HG03342 (cell line): ENCODE measurements around the gene SLC7A9.
"Not testable (repeated sequence)": the region's sequence is repeated elsewhere in the genome, so short reads cannot be mapped to it uniquely, and the experiment has no call there.

ENCODE experiments used
- ATAC-seq: cut with Tn5 transposase; IDR thresholded peaks from one replicate; pipeline ENCODE4 v1.9.1; 2021; ENCODE audit warnings: mild to moderate bottlenecking, moderate library complexity; ENCODE audit not compliant: unreplicated experiment

The SLC7A9 gene

DNA sequence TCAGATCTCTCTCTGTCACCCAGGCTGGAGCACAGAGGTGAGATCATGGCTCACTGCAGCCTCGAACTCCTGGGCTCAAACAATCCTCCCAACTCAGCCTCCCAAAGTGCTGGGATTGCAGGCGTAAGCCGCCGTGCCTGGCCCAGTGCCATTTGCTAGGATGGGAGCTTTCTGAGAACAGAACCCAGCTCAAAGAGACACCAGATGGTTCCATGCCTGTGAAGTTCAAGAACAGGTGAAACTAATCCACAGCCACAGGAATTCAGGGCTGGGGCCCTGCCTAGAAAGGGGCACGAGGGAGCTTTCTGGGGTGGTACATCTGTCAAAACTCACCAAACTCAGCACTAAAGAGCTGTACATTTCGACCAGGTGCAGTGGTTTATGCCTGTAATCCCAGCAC, 4.2 kb downstream of the SLC7A9 start:
- no peak for ATAC-seq

DNA sequence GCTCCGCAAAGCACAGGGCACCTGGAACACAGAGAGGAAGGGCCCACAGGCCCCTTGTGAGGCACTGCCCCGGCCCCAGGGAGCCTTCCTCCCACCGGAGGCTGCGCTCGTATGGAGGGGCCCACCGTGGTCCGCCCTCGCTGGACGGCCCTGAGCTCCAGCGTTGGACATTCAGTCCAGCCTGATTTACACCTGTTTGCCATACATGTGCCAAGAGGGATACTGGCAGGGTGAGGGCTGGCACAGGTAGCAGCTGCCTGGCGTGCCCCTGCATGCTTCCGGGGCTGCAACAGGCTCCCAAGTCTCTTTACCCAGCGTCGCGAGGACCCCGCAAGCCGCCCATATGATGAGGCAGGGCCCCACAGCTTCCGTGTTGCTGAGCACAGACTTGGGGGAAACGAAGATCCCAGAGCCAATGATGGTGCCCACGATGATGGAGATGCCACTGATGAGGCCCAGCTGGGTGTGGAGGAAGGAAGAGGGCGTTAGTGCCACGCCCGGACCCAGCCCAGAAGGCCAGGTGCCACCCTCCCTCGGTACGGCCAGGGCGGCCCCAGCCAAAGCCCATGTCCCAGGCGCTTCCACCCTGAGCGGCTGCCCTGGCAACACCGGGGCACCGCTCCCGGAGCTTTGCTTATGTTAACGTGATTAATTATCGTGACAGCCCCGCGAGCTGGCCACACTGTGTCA, 5.1 kb downstream of the SLC7A9 start:
- ATAC-seq: no peak

DNA sequence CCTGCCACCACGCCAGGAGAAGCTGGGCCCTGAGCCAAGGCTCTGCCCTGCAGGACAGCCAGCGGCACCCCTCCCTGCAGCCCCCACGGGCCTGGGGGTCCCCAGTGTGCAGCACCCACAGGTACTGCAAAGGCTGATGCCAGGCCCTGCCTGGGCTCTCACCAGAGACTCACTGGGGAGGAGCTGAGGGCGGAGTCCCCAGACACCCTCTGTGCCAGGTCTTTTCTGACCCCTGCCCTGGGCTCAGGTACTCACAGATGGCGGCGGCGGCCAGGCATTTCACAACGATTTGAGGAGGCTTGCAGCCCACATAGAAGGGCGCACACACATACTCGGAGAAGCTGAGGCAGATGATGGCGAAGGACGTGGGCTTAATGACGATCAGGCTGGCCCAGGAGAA, 5.7 kb downstream of the SLC7A9 start:
- no peak for ATAC-seq

DNA sequence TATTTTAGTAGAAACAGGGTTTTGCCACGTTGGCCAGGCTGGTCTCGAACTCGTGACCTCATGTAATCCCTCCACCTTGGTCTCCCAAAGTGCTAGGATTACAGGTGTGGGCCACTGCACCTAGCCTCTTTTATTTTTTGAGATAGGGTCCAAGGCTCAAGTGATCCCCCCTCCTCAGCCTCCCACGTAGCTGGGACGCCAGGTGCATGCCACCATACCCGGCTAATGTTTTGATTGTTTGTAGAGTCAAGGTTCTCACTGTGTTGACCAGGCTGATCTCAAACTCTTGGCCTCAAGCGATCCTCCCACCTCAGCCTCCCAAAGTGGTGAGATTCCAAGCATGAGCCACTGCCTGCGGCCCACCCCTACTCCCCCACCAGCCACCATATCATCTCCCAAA, 6.3 kb downstream of the SLC7A9 start:
- no peak for ATAC-seq

DNA sequence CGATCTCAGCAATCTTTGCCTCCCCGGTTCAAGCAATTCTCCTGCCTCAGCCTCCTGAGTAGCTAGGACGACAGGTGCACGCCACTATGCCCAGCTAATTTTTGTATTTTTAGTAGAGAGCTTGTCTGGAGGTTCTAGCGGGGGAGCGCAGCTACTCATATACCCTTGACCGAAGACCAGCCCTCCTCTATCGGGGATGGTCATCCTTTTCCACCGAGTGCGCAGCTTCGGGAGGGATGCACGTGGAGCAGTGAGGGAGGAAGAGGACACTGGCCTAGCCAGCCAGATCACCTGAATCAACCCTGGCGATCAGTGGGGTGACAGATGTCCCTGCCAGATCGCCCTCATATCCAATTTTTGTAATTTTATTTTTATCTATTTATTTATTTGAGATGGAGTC, 6.8 kb downstream of the SLC7A9 start:
- ATAC-seq: no peak

- no peak for ATAC-seq
These were observed 7.4 kb downstream of the SLC7A9 start for GRCh38 chr19:32862173-32862572.

GRCh38 chr19:32861596-32861995, 8.0 kb downstream of the SLC7A9 start:
- no peak for ATAC-seq

DNA sequence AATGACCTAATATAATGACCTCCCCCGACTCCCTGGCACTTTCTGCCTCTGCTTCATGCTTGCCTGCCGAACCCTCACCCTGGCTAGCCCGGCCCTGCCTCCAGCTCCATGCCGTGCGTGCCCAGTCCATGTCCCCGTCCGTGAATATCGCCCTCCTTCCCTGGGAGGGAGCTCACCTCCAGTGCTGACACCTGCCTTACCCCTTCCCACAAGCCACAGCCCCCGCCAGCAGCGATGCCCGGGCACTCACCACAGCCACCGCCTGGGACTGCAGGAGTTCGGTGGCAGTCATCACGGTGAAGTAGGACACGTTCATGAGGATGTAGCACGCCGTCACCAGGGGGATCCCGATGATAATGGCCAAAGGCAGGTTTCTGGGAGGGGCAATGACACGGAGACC, 10.0 kb downstream of the SLC7A9 start:
- ATAC-seq: no peak

GRCh38 chr19:32858559-32858958, 11.0 kb downstream of the SLC7A9 start:
- ATAC-seq: no peak

DNA sequence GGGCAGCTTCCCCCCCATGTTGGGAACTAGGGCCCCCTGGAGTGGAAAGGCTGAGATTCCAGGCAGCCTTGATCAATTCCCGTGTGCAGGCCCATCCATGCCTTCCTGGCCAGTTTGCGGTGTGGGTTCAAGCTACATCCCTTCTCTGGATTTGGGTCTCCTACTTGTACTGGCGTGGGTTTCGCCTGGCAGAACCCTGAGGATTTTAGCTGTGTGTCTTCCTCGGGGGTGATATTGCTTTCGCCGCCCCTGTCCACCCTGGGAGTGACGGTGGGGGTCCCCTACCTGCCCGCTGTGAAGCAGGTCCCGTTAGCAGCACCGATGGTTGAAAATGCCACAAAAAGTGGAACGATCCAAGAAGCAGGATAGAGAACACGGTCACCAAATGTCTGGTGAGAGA, 11.4 kb downstream of the SLC7A9 start:
- ATAC-seq: no peak

GRCh38 chr19:32857584-32857983, 12.0 kb downstream of the SLC7A9 start:
- no peak for ATAC-seq

DNA sequence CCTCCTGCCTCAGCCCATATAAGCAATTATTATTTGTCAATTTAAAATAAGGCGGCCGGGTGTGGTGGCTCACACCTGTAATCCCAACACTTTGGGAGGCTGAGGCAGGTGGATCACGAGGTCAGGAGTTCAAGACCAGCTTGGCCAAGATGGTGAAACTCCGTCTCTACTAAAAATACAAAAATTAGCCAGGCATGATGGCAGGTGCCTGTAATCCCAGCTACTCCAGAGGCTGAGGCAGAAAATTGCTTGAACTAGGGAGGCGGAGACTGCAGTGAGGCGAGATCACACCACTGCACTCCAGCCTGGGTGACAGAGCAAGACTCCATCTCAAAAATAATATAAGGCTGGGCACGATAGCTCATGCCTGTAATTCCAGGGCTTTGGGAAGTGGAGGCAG, 12.7 kb downstream of the SLC7A9 start:
- ATAC-seq: not testable (repeated sequence)

GRCh38 chr19:32852216-32852615, 17.4 kb downstream of the SLC7A9 start:
- ATAC-seq: no peak

DNA sequence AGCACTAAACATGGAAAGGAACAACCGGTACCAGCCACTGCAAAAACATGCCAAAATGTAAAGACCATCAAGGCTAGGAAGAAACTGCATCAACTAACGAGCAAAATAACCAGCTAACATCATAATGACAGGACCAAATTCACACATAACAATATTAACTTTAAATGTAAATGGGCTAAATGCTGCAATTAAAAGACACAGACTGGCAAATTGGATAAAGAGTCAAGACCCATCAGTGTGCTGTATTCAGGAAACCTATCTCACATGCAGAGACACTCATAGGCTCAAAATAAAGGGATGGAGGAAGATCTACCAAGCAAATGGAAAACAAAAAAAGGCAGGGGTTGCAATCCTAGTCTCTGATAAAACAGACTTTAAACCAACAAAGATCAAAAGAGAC, 21.5 kb downstream of the SLC7A9 start:
- ATAC-seq: not testable (repeated sequence)

GRCh38 chr19:32843716-32844245, 25.8 kb downstream of the SLC7A9 start:
- no peak for ATAC-seq

DNA sequence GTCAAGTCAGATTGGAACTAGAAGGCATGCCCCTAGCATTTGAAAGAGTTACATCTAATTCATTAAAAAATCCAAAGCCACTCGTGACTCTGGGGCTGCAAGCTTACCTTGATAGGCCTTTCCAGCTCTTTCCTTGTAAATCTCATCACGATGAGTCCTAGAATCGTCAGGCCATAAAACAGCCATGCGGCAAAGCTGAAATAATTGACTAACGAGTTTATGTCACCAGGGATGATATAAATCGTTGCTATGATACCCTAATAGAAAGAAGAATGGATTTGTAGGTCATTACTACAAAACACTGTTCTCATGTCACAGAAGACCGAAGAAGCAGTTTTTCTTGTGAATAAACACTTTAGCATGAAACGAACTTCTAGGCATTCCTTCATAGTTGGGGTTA, 27.5 kb downstream of the SLC7A9 start:
- ATAC-seq: no peak

DNA sequence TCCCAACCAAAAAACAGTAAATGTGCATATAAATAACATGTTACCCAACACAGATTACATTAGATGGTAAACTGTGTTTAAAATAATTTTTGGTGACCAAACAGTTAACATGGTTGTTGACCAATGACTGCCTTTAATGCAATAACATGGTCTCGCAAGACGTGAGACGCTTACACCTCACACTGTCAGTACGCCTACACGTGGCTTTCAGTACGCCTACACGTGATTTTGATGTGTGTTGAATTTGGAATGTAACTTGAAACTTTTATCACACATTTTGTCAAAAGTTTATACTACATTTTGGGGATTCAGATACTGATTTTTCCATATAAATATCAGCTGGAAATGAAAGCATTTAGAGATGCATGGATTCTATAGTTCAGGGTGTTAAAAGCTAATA, 32.0 kb downstream of the SLC7A9 start:
- ATAC-seq: no peak

- ATAC-seq: not testable (repeated sequence)
These were observed 36.2 kb downstream of the SLC7A9 start for GRCh38 chr19:32833388-32833787.

- ATAC-seq: not testable (repeated sequence)
These were observed 36.7 kb downstream of the SLC7A9 start for GRCh38 chr19:32832825-32833224.

DNA sequence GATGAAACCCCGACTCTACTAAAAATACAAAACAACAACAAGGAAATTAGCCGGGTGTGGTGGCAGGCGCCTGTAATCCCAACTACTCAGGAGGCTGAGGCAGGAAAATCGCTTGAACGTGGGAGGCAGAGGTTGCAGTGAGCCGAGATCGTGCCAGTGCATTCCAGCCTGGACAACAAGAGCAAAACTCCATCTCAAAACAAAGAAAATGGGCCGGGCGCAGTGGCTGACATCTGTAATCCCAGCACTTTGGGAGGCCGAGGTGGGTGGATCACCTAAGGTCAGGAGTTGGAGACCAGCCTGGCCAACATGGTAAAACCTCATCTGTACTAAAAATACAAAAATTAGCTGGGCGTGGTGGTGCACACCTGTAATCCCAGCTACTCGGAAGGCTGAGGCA, 37.5 kb downstream of the SLC7A9 start:
- ATAC-seq: not testable (repeated sequence)

- ATAC-seq: no peak
These were observed 38.0 kb downstream of the SLC7A9 start for GRCh38 chr19:32831611-32832010.

GRCh38 chr19:32830231-32831014, 39.1 kb downstream of the SLC7A9 start:
- ATAC-seq: no peak
